Eye (tissue), 1 donor: ENCODE measurements around the gene PRAC1.

ENCODE experiments used
- DNase-seq: peaks from one replicate; pipeline ENCODE4 v3.0.0-alpha.2; 2015

PRAC1 gene

GRCh38 chr17:48722201-48722907, at the start of gene PRAC1:
Gene PRAC1 (minus strand): TSS chr17:48722518. CDS start chr17:48722392, 126 bp downstream.
- no peak for DNase-seq

- DNase-seq = no peak
Measured at GRCh38 chr17:48770954-48771353, 48.6 kb upstream of the PRAC1 start.

GRCh38 chr17:48769009-48769675, 46.8 kb upstream of the PRAC1 start:
- no peak for DNase-seq

GRCh38 chr17:48767263-48767774, 45.0 kb upstream of the PRAC1 start:
- DNase-seq = no peak

GRCh38 chr17:48761114-48761513, 38.8 kb upstream of the PRAC1 start:
- no peak for DNase-seq

GRCh38 chr17:48760411-48760810, 38.1 kb upstream of the PRAC1 start:
- no peak for DNase-seq

- DNase-seq = no peak
Measured at GRCh38 chr17:48759288-48759687, 37.0 kb upstream of the PRAC1 start.

- no peak for DNase-seq
Measured at GRCh38 chr17:48757524-48757961, 35.2 kb upstream of the PRAC1 start.

- DNase-seq = no peak
Measured at GRCh38 chr17:48756830-48757251, 34.5 kb upstream of the PRAC1 start.

- DNase-seq = no peak
Measured at GRCh38 chr17:48755356-48755755, 33.0 kb upstream of the PRAC1 start.

GRCh38 chr17:48754500-48755261, 32.4 kb upstream of the PRAC1 start:
- no peak for DNase-seq

- no peak for DNase-seq
Measured at GRCh38 chr17:48753794-48754499, 31.6 kb upstream of the PRAC1 start.

- no peak for DNase-seq
Measured at GRCh38 chr17:48752399-48753288, 30.3 kb upstream of the PRAC1 start.

GRCh38 chr17:48751733-48752398, 29.5 kb upstream of the PRAC1 start:
- no peak for DNase-seq

- no peak for DNase-seq
Measured at GRCh38 chr17:48751172-48751571, 28.9 kb upstream of the PRAC1 start.

- DNase-seq = peak; percentile 23
Measured at GRCh38 chr17:48749621-48750553, 27.6 kb upstream of the PRAC1 start.

- peak; percentile 61 for DNase-seq
Measured at GRCh38 chr17:48748718-48749566, 26.6 kb upstream of the PRAC1 start.

GRCh38 chr17:48747445-48748363, 25.4 kb upstream of the PRAC1 start:
- peak; percentile 53 for DNase-seq
